Activated naive CD8-positive, alpha-beta T cell treated with anti-CD3 and anti-CD28 coated beads, Interleukin-2, amount 50 U/mL, for 16 hours (primary cell): ENCODE measurements around the gene ALLC.

Source experiments
- DNase-seq: peaks from one replicate; pipeline ENCODE4 v3.0.0-alpha.2; 2020; ENCODE audit warnings: low read depth, low spot score

The ALLC gene

DNA sequence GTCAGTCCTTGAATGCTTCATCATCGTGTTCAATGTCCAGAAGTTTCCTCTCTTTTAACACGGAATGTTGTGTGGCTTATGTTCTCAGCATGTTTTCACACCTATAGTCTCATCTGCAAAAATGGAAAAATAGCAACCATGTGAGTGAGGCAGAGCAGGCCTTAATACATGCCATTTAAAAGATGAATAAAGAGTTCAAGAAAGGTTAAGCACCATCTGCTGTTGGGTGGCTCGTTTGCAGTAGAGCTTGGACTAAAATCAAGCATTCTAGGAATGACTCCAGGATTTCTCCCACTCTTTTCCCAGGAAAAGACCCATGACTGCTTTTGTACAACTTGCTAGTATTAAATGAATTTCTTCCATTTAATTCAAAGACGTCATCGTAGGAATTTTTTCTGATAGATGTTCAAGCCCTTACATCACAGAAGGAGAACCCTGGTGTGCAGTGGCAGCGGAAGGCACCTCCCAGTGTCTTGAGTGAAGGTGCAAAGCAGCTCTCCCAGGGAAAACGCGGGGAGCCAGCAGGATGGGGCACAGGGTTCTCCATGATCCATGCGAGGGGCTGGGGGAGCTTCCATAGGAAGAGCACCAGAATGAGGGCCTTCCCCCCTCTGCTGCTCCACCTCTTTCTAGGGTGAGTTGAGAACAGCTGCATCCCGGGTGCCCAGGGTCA is 55.0 kb downstream of the ALLC start:
- DNase-seq = no peak

DNA sequence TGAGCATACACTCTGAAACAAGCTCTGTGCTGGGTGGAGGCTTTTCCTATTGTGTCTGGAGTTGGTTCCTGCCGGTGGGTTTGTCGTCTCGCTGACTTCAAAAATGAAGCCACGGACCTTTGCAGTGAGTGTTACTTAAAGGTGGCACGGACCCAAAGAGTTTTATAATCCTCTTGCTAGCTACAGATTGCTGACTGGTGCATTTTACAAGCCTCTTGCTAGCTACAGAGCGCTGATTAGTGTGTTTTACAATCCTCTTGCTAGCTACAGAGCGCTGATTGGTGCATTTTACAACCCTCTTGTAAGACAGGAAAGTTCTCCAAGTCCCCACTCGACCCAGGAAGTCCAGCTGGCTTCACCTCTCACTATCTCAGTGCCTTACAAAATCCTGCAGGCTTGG is 60.7 kb downstream of the ALLC start:
- no peak for DNase-seq

DNA sequence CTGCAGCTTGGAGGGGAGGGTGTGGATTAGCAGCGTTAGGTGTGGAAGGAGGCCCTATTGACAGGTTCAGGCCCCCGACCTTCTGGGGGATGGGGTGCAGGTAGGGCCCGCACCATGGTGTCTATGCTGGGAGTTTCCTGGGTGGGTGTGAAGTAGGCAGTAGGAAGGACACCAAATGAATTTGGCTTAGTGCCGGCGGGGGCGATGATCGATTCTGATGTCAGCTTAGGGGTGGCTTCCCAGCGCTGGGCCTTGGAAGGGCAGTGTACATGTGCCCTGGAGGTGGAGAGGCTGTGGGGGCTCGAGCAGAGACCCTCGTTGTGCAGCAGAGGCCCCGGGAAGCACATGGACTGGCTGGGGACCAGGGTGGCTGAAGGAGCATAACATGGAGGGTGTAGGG is 67.0 kb downstream of the ALLC start:
- DNase-seq = no peak

DNA sequence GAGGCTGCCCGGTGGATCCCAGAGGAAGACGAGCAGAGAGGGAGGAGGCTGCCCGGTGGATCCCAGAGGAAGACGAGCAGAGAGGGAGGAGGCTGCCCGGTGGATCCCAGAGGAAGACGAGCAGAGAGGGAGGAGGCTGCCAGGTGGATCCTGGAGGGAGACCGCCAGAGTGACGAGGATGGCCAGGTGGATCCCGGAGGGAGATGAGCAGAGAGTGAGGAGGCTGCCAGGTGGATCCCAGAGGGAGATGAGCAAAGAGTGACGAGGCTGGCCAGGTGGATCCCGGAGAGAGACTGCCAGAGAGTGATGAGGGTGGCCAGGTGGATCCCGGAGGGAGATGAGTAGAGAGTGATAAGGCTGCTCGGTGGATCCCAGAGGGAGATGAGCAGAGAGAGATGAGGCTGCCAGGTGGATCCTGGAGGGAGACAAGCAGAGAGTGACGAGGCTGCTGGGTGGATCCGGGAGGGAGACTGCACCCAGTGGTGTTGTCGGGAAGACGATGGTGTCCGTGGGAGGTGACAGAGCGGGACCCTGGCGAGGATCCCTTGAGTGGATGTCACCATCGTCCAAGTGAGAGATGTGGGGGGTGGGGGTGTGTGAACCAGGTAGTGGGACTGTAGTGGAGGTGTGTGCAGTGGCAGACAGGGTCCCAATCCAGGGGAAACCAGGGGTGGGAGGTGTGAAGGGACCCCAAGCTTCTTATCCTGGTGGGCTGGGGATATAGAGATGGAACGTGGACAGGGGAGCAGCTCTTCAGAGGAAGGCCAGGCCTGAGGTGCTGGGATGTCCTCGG is 67.7 kb downstream of the ALLC start:
- no peak for DNase-seq

DNA sequence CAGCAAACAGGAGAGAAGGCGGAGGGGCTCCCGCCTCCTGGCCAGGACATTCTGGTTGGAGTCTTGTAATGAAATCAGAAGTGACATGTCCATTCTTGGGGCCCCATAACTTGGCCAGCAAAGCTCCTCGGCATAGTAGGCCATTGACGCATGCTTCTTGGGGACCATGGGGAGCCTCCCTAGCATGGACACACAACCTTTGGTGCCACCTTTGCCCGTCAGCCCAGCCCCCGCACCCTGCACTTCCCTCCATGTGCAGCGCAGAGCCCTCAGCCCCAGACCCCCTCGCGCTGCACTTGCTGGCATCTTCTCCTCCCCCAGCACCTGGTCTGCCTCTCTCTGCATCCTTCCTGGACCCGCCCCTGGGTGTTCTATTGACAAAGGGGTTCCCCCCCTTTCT is 68.5 kb downstream of the ALLC start:
- no peak for DNase-seq

DNA sequence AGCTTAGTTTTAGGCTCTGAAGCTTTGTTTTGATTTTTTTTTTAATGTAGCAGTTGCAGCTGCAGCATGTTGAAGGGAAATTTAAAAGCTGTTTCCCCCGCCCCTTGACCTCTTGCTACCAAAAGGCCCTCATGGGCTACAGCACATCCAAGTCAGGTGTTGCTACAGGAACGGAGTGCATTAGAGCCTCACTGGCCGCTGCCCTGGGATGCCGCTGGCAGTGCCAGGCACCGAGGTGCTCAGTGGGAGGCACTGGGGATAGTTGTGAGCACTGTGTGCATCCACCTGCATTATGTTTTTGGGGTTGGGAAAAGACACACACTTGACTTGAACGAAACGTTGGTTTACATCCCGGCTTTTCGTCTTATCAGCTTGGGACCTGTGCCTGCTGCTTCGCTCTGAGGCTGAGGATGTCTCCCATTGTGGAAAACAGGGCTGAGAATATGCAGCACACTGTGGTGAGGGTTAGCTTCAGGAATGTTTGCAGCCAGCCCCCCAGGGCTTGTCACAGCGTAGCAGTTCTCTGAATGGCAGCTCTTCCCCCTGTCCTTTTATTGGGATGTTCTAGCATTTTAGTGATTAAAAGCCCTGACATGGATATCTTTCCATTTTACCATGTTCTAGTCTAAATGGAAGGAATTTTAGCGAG is 69.5 kb downstream of the ALLC start:
- DNase-seq = no peak

DNA sequence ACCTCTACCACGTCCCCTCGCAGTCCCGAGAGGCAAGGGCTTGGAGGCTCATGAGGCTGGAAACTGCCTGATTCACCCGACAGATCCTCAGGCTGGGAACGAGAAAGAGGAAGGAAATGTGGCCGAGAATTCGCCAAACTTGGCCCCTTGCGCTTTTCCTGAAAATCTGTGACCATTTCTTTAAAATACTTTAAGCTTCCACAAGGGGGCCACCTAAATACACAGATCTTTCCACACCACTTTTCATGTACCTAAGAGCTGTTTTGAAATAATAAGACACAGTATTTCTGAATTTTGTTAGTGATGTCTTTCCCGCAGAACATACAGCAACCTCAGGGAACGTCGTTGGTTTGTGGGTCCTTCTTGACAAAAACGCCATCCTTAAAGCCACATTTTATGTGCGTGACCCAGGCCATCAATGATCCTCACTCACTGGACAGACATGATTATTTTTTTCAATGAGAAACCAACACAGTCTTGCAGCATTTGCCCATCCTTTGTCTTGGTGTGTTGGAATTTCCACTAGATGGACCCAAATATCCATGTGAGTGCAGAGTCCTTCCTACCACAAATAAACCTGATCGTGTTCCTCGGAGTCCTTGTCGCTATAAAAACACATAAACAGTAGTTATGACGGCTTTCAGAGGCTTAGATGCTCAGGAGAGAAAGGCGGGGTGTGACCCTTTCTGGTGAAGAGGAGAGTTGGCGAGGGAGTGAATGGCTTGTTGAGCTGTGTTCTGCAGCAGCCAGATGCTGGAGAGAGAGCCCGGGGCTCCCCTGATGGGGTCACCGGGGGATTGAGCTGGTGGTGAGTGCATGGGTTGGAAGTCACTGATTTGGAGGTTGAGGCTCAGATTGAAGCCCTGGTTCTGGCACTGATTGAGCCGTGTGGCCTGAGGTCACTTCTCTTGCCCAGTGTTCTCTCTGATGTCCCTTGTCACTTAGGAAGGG is 70.4 kb downstream of the ALLC start:
- DNase-seq = no peak

DNA sequence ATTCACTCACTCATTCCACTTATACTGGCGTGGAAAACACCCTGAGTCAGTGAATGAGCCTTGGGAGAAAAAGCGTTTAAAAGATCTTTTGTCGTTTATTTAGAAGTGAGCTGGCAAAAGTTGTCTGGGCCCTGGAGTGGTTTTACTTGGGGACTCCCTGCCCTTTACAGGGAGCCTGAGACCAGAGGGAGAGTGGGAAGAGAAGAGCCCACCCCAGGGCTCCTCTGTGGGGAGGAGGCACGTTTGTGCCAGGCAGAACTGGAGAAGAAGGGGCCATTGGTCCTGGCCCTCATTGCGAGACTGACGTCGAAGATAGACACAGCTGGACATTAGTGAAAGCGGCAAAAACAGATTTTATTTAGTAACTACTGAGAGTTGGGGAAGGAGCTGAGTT is 71.1 kb downstream of the ALLC start:
- DNase-seq = no peak

DNA sequence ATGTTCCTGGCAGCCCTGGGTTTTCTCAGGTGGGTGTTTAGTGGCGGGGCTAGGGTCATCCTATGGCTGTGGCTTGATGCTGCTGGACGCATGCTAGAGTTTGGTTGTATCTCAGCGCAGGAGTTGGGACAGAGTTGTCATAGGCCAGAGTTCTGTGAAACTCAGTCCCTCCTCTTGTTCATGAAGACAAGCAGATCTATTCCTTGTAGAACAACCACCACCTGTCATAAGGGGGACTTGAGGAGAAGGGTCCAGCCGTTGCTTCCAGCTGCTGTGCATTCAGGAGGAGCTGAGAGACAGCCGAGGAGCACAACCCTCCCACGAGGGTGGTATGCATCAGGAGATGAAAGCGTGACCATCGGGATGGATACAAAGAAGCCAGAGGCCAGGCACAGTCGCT is 71.8 kb downstream of the ALLC start:
- DNase-seq = no peak

DNA sequence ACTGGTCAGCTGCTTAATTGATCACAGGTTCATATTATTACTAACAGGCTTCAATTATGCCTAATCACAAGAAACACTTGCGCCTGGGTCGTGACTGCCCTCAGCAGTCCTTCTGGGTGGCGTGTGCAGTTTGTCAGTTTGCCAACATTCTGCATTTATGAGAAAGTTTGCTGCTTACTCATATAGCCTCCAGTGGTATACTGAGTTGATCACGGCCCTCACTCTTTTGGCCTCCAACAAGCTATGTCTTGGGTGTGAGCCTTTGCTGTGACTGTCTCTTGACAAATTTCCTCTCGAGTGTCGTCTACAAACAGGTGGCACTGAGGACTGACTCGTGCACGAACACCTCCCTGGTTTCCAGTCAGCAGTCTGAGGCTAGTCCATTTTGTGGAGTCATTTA is 72.6 kb downstream of the ALLC start:
- no peak for DNase-seq

DNA sequence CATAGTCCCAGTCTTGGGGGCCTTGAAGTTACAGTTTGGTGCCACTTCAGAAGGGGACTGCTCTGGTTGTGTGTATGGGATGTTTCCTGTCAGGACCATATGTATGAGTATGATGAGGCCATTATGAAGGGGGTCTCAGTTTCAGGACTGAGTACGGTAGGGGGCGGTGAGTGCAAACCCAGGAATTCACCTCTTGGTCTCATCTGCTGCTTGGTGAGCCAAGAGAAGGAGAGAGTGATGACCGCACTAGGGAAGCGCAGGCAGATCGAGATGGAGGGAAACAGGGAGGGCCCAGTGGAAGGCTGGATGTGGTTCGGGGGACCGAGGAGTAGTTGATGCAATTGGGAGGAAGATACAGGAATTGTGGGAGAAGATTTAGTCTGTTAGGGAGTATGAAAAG is 73.8 kb downstream of the ALLC start:
- no peak for DNase-seq

DNA sequence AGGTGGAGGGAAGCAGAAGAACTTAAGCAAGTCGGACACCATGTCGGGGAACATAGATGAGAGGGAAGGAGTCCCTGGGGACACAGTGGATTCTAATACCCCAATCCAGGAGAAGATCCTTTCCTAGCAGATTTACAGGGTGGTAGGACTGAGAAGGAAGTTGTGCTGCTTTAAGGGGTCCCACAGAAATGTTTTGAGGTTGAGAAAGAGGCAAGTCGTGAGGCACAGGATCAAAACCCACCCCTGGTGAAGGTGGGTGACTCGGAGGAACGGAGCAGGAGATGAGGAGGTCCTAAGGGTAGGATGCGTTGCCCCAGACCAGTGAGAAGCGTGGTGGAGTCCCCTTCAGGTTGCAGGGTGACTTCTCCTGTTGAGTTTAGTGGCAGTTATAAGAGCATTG is 78.1 kb downstream of the ALLC start:
- DNase-seq = no peak

DNA sequence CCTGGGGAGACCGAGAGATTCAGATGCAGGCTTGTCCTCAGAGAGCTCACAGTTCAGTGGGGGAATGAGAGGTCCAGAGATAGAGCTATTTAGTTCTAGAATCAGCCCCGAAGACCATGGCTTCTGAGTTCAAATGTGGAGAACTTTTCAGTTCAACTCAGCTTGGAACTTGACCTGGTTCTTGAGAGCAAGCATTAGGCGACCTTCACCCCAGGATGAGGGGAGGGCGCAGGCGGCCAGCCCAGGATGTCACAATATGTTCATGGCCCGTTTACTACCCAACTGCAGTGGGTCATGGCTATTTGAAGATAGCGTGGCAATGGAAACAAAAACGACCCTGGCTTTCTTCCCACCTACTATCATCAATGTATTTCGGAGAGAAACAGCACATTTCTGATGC is 79.1 kb downstream of the ALLC start:
- no peak for DNase-seq

DNA sequence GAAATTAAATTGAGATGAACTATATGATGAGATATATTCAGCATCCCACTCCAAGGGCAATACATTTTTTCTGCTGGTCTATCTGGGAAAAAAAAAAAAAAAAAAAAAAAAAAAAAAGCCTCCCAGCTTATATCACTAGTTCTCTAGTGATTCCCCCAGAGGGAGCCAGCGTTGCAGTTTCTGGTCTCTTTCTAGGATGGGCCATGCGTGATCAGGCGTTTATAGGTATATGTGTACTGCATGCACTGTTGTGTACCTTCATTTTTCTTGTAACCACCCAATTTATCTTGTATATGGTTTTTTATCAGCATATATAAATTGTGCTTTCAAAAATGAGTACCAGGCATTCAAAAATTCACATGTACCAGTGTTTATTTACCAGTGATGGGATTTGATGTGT is 80.5 kb downstream of the ALLC start:
- DNase-seq = no peak

DNA sequence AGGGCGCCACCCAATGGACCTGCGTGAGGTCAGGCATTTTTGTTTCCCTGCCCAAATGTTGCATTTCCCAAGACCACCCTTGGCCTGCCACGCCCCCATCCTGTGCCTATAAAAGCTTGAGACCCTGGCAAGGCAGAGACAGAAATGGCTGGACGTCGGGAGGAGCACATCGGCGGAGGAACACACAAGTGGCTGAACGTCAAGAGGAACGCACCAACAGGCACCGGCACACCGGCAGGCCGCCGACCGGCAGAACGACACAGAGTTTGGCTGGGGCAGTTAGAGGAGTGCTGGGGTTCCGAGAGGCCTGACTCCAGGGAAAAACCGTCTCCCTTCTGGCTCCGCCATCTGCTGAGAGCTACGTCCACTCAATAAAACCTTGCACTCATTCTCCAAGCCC is 81.3 kb downstream of the ALLC start:
- no peak for DNase-seq

DNA sequence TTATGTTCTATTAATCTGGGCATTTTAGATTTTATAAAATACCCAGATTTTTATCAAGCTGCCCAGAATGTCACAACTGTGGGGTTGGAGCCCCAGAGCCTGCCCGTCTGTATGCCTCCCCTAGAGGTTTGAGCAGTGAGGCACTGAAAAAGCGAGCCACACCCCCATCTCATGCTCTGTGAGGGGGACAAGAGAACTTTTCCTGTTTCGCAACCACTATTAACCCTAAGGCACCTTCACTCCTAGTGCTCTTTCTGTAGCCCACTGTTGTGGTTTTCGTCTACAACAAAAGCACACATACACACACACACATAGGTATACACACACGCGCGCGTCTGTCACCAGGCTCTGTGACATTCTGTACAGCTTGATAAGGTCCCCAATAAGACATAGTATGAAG is 83.4 kb downstream of the ALLC start:
- DNase-seq = no peak

DNA sequence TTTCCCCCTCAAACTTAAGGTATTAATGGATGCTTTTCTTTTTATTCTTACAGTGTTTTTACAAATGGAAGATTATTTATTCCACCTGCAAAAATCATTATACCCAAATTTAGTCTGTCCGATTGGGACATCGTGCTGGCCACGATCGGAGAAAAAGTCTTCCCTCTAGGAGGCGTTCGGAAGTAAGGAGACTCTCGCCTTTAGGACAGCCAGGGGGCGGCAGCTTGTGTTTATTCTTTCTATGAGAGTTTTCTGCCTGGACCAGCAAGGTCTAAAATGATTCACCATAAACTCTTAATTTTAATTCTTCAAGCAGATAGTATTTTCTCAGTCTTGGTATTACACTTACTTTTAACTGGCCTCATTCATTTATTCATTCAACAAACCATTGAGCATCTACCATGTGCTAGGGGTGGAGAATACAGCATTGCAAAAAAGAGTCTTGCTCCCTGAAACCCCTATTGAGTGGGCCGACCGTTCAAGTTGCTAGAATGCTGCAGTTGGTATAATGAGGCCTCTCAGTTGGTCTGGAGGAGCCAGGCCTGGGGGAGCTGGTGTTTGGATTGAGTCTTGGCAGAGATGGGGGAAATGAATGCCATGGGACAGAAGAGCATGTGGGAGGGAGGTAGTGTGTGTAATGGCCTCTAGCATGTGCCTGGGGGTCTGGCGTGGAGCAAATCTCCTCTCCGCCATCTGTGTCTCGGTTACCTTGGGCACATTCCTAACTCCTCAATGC is 84.0 kb downstream of the ALLC start:
- no peak for DNase-seq

DNA sequence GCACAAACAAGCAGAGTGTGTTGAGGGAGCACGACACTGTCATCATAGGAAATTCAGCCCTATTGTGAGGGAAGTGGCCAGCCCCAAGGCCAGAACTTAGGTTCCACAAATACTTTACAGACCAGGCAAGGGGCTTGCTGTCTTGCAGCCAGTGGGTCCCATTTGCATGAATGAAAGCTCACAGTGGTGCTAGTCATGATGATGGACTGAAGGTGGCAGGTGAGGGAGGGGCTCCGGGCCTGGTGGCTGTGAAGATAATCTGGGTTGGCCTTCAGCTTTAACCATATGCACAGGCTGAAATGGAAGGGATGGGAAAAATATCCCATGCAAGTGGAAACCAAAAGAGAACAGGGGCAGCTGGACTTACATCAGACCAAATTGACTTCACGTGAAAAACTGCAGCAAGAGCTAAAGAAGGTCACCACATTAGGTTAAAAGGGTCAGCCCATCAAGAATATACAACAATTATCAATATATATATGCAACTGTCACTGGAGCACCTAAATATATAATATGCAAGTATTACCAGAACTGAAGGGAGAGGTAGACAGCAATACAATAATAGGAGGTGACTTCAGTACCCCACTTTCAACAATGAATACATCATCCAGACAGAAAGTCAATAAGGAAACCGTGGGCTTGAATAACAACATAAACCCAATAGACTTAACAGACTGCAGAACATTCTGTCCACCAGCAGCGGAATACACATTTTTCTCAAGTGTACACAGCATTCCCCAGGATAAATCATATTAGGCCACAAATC is 84.9 kb downstream of the ALLC start:
- DNase-seq = no peak

DNA sequence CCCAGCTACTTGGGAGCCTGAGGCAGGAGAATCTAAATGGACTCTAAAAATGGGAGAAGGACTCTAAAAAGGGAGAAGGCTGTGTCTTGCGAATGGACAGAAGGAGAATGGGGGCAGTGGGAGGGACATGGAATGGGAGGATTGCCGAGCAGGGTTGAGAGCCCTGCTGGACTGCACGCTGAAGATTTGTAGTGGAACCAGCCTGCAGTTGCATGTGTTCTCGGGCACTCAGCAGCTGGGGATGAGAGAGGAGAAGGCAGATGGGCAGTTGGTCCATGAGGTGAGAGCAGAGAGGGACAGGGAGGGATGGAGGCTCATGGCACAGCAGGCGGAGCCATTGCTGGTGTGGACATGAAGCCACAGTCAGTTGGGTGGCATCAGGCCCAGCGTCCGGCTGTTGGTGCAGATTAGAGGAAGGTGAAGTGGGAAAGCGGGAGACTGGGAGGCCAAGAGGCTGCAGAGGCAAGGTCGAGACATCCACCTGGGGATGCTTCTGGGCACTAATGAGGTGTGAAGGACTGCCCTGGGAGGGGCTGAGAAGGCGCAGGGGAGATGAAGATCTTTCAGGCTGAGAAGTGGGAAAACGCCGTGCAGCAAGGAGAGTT is 86.1 kb downstream of the ALLC start:
- no peak for DNase-seq

DNA sequence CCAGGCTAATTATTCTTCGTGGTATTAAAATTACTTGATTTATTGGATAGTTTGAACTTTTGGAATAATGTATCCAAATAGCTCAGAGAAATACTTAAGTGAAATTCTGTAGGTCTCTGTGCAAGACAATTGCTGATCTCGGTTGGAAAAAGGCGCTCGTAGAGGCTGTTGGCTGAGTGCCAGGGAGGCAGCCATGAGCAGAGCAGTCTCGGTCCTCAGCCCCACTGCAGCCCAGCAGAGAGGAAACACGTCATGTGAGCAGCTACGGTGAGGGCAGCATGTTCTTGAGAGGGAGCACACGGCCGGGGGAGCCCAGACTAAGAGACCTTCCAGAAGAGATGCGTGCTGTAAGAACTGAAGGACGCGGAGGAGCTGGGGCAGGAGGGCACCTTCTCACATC is 87.9 kb downstream of the ALLC start:
- DNase-seq = no peak
